OCI-LY7 (cell line): ENCODE results near the gene NDUFS3. TPM values are rescaled to one million over a fixed set of nuclear protein-coding genes. Genes with fewer than 3 reads are reported as not detected.

Source experiments
- BruUV-seq: library from RNA; stranded (reverse); fragments of 400-500 nt; replicated peaks from 2 replicates; lab custom pipeline; 2021; lab: Mats Ljungman, UMichigan
- CTCF ChIA-PET: fragments of 300-600 bp; sonication (Branson Sonifier 250); formaldehyde crosslinking; loops from one replicate; lab custom pipeline; 2022; ENCODE audit warnings: antibody characterized with exemption; ENCODE audit not compliant: unreplicated experiment; lab: Charles Lee
- POLR2A ChIA-PET: fragments of 300-600 bp; sonication (Branson Sonifier 250); formaldehyde crosslinking; loops from one replicate; lab custom pipeline; 2022; ENCODE audit warnings: antibody characterized with exemption; lab: Charles Lee
- DNase-seq: peaks from one replicate; pipeline ENCODE4 v3.0.0-alpha.2; 2015; ENCODE audit warnings: low spot score
- H2AFZ ChIP-seq: fragments of 200-600 bp; sonication (generic), shearing (Covaris generic); 2 replicates; pipeline ENCODE4 v1.6.1; 2014; ENCODE audit warnings: mild to moderate bottlenecking, antibody characterized with exemption, low read length, moderate library complexity
- H3K27ac ChIP-seq: fragments of 200-600 bp; sonication (generic); 2 replicates; pipeline ENCODE4 v1.5.1; 2014; ENCODE audit warnings: mixed run types, low read depth, mild to moderate bottlenecking, moderate library complexity, low read length, inconsistent platforms; ENCODE audit not compliant: poor library complexity, severe bottlenecking
- H3K36me3 ChIP-seq: fragments of 200-600 bp; sonication (generic); 2 replicates; pipeline ENCODE4 v1.6.1; 2014; ENCODE audit warnings: mild to moderate bottlenecking, antibody characterized with exemption, low read length, moderate library complexity, mixed read lengths; ENCODE audit not compliant: insufficient read depth
- H3K4me1 ChIP-seq: fragments of 200-600 bp; sonication (generic); 2 replicates; pipeline ENCODE4 v1.5.1; 2014; ENCODE audit warnings: mild to moderate bottlenecking, low read length; ENCODE audit not compliant: insufficient read depth, poor library complexity, severe bottlenecking
- H3K4me2 ChIP-seq: fragments of 200-600 bp; sonication (generic); 2 replicates; pipeline ENCODE4 v1.6.1; 2014; ENCODE audit warnings: mild to moderate bottlenecking, low read length
- H3K4me3 ChIP-seq: fragments of 200-600 bp; sonication (generic); 2 replicates; pipeline ENCODE4 v1.5.1; 2014; ENCODE audit warnings: mild to moderate bottlenecking, low read depth, low read length; ENCODE audit not compliant: poor library complexity, severe bottlenecking
- H3K79me2 ChIP-seq: fragments of 200-600 bp; sonication (generic); 2 replicates; pipeline ENCODE4 v1.6.1; 2016; ENCODE audit warnings: low read depth, mild to moderate bottlenecking, low read length, moderate library complexity, mixed read lengths; ENCODE audit not compliant: insufficient read depth
- H3K9me2 ChIP-seq: fragments of 200-600 bp; sonication (generic); 2 replicates; pipeline ENCODE4 v1.6.1; 2016; ENCODE audit warnings: mild to moderate bottlenecking, low read length, mixed read lengths; ENCODE audit not compliant: insufficient read depth
- H3K9me3 ChIP-seq: fragments of 200-600 bp; sonication (generic); 2 replicates; pipeline ENCODE4 v1.6.1; 2014; ENCODE audit warnings: mild to moderate bottlenecking, mixed run types, low read length, mixed read lengths
- H4K20me1 ChIP-seq: fragments of 200-600 bp; sonication (generic); 2 replicates; pipeline ENCODE4 v1.6.1; 2014; ENCODE audit warnings: mild to moderate bottlenecking, antibody characterized with exemption, low read length, moderate library complexity, mixed read lengths; ENCODE audit not compliant: insufficient read depth
- CTCF ChIP-seq: fragments of 200-600 bp; sonication (generic); conservative IDR thresholded peaks from 2 replicates; pipeline ENCODE4 v1.5.1; 2014; ENCODE audit warnings: mild to moderate bottlenecking, antibody characterized with exemption, low read length, moderate library complexity, mixed read lengths
- EZH2phosphoT487 ChIP-seq: fragments of 200-600 bp; sonication (generic); IDR thresholded peaks from 2 replicates; pipeline ENCODE4 v1.6.1; 2018; ENCODE audit warnings: low read depth, borderline replicate concordance, mild to moderate bottlenecking, mixed run types, antibody characterized with exemption, low read length, moderate library complexity, mixed read lengths
- intact Hi-C: fragments of 100-400 bp; cut with micrococcal nuclease; formaldehyde crosslinking; loops from one replicate; pipeline ENCODE4 v1.10.0; 2022; ENCODE audit not compliant: unreplicated experiment
- total RNA-seq, 2 experiments: library from RNA; depleted of rRNA in 1 of 2; stranded (reverse); fragments of >200 nt in 1 of 2; shearing (Covaris generic) in 1 of 2; gene quantifications; 2 replicates each; pipeline ENCODE4 v1.2.3, GENCODE V29; 2014 to 2022

The NDUFS3 gene
- total RNA-seq, 2 experiments from 2014 or later = 73.9 to 135 TPM

GRCh38 chr11:47538741-47539565, 39.9 kb upstream of the NDUFS3 start:
- DNase-seq = no peak
- no peak overlapping the region for H3K4me2 ChIP-seq
- H3K9me2 ChIP-seq = no peaks in the 10 kb centered on the region
- H3K9me3 ChIP-seq = no peaks in the 10 kb centered on the region
- no peaks in the 10 kb centered on the region for H3K4me1 ChIP-seq
- CTCF ChIA-PET = no interaction called here
- peaks cover 99% of the 10 kb centered on the region for H3K79me2 ChIP-seq
- no peak overlapping the region for H3K27ac ChIP-seq
- POLR2A ChIA-PET = interaction anchor here (0.6 to 1.7 kb wide), 9 partner anchors 7 to 838 kb away, joined by 3 to 4 read pairs (median 3); partner anchors contain the start of gene ZNF408
- no peak overlapping the region for H3K4me3 ChIP-seq
- intact Hi-C loops = no loop called here
- peaks cover 5% of the 10 kb centered on the region; the same call in 1 of the 2 replicates for H4K20me1 ChIP-seq
- no peak overlapping the region for H2AFZ ChIP-seq
- peaks cover 71% of the 10 kb centered on the region for H3K36me3 ChIP-seq
- TF ChIP-seq CTCF (no peak), EZH2phosphoT487 (no peak)
- TSS peak; percentile 29 for BruUV-seq

GRCh38 chr11:47539681-47540039, 39.2 kb upstream of the NDUFS3 start:
- H3K27ac ChIP-seq = no peak overlapping the region
- BruUV-seq = no TSS peak
- DNase-seq = no peak
- no peak overlapping the region for H2AFZ ChIP-seq
- no peak overlapping the region for H3K4me2 ChIP-seq
- no peaks in the 10 kb centered on the region for H3K9me2 ChIP-seq
- intact Hi-C loops = no loop called here
- no peak overlapping the region for H3K4me3 ChIP-seq
- H3K79me2 ChIP-seq = peaks cover 99% of the 10 kb centered on the region
- ChIA-PET CTCF (interaction anchor here (0.5 kb wide), 1 partner anchor 1691 kb away, joined by 3 read pairs; no protein-coding TSS in a partner anchor), POLR2A (interaction anchor here (0.8 to 1.7 kb wide), 7 partner anchors 8 to 839 kb away, joined by 3 to 4 read pairs (median 4); partner anchors contain the start of gene ZNF408)
- H3K36me3 ChIP-seq = peaks cover 69% of the 10 kb centered on the region
- H3K4me1 ChIP-seq = peaks cover 5% of the 10 kb centered on the region
- peaks cover 5% of the 10 kb centered on the region; the same call in 1 of the 2 replicates for H4K20me1 ChIP-seq
- no peak for TF ChIP-seq CTCF
- H3K9me3 ChIP-seq = no peaks in the 10 kb centered on the region

- TF ChIP-seq EZH2phosphoT487 = no peak
- TF ChIP-seq CTCF = no peak
- CTCF ChIA-PET = interaction anchor here (0.9 kb wide), 1 partner anchor 10 kb away, joined by 3 read pairs; no protein-coding TSS in a partner anchor
- Histone ChIP-seq H2AFZ (no peak overlapping the region), H3K4me1 (peaks cover 5% of the 10 kb centered on the region), H3K36me3 (peaks cover 67% of the 10 kb centered on the region), H3K79me2 (peaks cover 96% of the 10 kb centered on the region), H4K20me1 (peaks cover 5% of the 10 kb centered on the region; the same call in 1 of the 2 replicates), H3K4me3 (no peak overlapping the region), H3K9me2 (no peaks in the 10 kb centered on the region), H3K4me2 (no peak overlapping the region), H3K9me3 (no peaks in the 10 kb centered on the region), H3K27ac (no peak overlapping the region)
- no peak for DNase-seq
- intact Hi-C loops = no loop called here
- no TSS peak for BruUV-seq
- POLR2A ChIA-PET = no interaction called here
These were observed 37.8 kb upstream of the NDUFS3 start for GRCh38 chr11:47541070-47541469.
